ENCODE measurements around the gene CROCC.
"Not testable (repeated sequence)": the region's sequence is repeated elsewhere in the genome, so short reads cannot be mapped to it uniquely, and the experiment has no call there.

Gene CROCC

GRCh38 chr1:16916036-16916880 lies 5.5 kb upstream of the CROCC start:
- not testable (repeated sequence) for DNase-seq

DNA sequence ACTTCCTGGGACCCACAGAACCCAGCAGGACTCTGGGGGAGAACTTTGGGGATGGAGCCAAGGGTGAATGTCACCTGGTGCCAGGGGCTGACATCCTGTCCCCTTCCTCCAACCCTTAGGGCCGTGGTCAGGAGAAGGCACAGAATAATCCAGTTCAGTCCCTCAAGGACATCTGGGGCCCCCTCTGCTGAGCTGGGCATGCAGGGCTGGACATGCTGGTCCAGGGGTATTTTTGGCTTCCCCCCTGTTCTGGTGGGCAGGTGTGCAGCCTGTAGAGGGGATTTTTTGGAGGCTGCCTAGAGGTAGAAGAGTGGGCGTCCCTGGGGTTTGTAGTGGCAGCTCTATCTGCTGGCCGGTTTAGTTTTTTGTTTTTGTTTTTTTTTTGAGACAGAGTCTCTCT lies 3.4 kb upstream of the CROCC start:
- no peak for DNase-seq

DNA sequence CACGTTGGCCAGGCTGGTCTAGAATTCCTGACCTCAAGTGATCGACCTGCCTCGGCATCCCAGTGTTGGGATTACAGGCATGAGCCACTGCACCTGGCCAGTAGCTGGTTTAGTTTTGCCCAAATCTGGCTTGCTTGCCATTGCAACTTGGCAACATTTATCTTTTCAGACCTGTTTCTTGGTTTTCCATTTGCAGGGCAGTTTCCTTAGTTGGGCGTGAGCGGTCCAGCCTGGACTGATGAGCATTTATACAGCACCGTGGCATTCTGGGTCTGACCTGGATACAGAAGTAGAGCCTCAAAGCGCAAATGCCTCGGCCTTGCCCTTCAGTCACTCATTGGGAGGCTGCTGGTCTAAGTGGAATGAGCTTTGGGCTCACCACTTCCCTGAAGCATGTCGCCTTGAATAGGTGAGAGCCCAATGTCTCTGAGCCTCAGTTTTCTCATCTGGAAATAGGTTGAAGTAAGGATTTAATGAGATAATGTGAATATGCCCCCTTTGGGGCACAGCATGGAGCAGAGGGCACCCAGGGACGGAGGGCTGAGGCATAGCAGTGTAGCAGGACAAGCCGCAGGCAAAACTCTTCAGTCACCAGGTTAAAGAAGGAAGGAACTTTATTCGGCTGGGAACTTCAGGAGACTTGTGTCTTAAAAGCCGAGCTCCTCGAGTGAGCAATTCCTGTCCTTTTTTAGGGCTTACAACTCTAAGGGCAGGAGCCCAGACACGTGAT lies 2.6 kb upstream of the CROCC start:
- DNase-seq, result not testable (repeated sequence)

GRCh38 chr1:16920951-16921350 lies 780 bp upstream of the CROCC start:
- no peak for DNase-seq

- DNase-seq, result no peak
Observed at GRCh38 chr1:16922466-16922865, 735 bp downstream of the CROCC start.

DNA sequence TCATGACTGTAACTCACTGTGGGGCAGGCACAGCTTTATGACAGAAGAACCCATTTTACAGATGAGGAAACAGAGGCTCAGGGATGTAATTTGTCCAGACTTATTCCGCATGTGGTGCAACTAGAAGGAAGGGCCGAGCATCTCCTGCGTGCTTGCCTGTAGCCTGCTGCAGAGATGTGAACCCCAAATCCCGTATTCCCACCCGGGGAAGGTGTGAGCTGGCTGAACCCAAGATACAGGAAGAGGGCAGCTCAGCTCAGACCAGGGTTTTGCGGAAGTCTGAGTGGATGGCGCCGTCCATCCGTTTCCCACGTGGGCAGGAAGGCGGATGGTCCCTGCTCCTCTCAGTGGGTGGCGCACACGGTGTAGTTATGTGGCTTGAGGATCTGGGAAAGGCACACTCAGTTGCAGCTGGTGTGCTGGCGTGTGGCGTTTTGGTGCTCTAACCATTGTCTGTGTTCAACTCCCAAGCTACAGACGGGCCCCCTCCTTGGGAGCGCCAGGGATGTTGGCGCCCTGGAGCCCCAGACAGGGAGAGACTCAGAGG lies 1.2 kb downstream of the CROCC start:
- no peak for DNase-seq

DNA sequence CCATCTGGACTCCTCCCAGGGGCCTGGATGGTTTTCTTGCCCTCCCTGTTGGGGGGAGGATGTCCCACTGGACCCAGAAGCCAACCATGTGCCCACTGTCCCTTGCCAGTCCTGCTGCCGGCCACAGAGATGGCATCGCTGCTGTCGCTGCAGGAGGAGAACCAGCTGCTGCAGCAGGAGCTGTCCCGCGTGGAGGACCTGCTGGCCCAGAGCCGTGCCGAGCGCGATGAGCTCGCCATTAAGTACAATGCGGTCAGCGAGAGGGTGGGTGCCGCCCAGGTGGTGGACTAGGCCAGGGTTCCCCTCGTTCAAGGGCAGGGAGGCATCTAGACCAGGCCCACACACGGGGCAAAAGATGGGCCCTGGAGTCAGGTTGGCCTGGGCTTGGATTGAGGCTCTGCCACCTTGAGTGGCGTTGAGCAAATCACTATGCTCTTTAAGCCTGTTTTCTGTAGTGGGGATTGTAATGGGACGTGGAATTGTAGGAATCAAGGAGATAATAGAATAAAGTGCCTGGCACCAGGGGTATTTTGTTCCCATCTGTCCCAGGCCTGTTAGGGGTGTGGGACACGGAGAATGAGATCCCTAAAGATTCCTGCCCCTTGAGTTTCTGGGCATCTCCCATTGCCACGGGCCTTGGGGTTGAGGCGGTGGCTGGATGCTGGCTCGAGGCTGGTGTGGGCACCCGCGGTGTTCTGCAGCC lies 2.6 kb downstream of the CROCC start:
- DNase-seq, result no peak

GRCh38 chr1:16924919-16925477 lies 3.3 kb downstream of the CROCC start:
- no peak for DNase-seq

GRCh38 chr1:16925635-16926490 lies 4.1 kb downstream of the CROCC start:
- DNase-seq, result no peak

GRCh38 chr1:16926491-16927073 lies 4.9 kb downstream of the CROCC start:
- no peak for DNase-seq

- DNase-seq, result no peak
Observed at GRCh38 chr1:16927256-16927655, 5.5 kb downstream of the CROCC start.

DNA sequence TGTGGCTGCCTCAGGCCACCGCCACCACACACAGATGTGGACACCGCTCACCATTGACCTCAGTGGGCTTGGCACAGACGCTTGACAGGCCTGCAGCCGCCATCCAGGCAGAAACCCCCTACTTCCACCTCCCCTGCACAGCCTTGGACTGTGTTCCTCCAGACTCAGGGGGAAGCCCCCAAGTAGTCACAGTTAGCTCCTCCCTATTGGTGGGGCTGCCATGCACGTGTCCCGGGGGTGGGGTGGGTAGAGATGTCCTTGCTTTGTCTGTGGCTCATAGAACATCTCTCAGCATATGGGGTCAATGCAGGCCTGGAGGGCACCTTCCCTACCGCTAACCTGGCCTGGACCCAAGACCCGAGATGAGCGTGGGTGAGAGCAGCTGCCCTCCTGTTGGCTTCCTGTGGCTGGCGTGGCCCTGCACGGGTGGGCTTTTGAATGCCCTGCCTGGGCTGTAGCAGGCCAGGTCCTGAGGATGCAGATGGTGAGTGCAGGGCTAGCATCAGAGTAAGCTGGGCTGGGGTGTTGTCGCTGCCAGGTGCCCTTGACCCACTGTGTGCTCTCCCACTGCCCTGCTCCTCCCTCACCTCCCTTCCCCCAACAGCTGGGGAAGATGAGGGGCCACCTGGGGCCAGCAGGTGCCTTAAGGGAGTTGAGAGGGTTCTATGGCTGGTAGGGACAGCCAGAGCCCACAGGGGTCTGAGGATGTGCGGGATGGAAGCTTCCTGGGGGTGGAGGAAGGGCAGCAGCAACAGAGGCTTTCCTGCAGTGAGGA lies 6.2 kb downstream of the CROCC start:
- DNase-seq, result no peak

DNA sequence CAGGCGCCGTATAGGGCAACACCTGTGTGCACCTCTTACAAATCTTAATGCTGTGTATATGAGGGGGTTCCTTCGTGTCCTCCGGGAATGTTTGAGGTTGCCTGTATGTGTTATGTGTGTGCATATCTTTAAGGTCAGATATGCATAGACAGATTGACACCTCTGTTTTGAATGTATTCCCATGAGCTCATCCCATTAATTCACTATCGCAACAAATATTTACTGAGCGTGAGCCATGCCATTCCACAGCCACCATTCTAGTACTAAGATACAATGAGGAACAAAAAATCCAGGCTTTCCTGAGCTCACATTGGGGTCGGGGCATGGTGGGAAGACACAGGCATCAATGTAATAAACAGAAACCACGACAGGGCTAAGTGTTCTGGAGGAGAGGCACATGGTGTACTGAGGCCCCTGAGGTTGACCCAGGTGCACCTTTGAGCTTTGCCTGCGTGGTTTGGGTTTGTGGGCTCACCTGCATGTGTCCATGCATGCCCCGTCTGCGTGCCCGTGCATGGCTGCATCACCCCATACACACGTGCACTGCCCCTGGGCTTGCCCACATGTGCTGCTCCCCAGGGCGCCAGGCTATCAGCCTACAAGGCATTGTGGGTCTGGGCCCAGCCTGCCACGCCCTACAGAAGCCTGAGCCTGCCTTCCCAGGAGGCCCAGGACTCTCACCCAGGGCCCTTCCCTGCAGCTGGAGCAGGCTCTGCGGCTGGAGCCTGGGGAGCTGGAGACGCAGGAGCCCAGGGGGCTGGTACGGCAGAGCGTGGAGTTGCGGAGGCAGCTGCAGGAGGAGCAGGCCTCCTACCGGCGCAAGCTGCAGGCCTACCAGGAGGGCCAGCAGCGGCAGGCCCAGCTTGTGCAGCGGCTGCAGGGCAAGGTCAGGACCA lies 7.7 kb downstream of the CROCC start:
- DNase-seq, result not testable (repeated sequence)

GRCh38 chr1:16931206-16931934 lies 9.6 kb downstream of the CROCC start:
- DNase-seq, result not testable (repeated sequence)

GRCh38 chr1:16933945-16934344 lies 12.2 kb downstream of the CROCC start:
- not testable (repeated sequence) for DNase-seq

- DNase-seq, result not testable (repeated sequence)
Observed at GRCh38 chr1:16936580-16936979, 14.8 kb downstream of the CROCC start.

- no peak for DNase-seq
Observed at GRCh38 chr1:16938351-16939321, 16.9 kb downstream of the CROCC start.

All from NCI-H510A (cell line).